ENCODE results near the gene SCGB2B2. TPM values are rescaled to one million over a fixed set of nuclear protein-coding genes. Genes with fewer than 3 reads are reported as not detected.
A peak's percentile ranks its signal among the peaks of the same experiment; 100 is the strongest.

Gene SCGB2B2
- total RNA-seq, 2 experiments from 2014 or later, result 0.40 to 0.58 TPM

GRCh38 chr19:34644991-34645461, 31.9 kb downstream of the SCGB2B2 start:
- ChIA-PET POLR2A (no interaction called here), CTCF (no interaction called here)
- Mint-ChIP-seq H3K27ac (no peak overlapping the region), H3K4me1 (no peaks in the 10 kb centered on the region), H3K36me3 (ENCODE audit: low read depth) (no peaks in the 10 kb centered on the region), H3K4me3 (no peak overlapping the region), H3K27me3 (no peaks in the 10 kb centered on the region), H3K9me3 (no peaks in the 10 kb centered on the region)
- no peak for DNase-seq

GRCh38 chr19:34642241-34642640, 34.7 kb downstream of the SCGB2B2 start:
- CTCF ChIA-PET, result interaction anchor here (1.0 to 5.4 kb wide), 2 partner anchors 12 to 69 kb away, joined by 4 to 62 read pairs; no protein-coding TSS in a partner anchor
- Mint-ChIP-seq H3K27ac (no peak overlapping the region), H3K9me3 (no peaks in the 10 kb centered on the region), H3K4me1 (no peaks in the 10 kb centered on the region), H3K36me3 (ENCODE audit: low read depth) (no peaks in the 10 kb centered on the region), H3K4me3 (no peak overlapping the region), H3K27me3 (no peaks in the 10 kb centered on the region)
- POLR2A ChIA-PET, result no interaction called here
- no peak for DNase-seq

- Mint-ChIP-seq H3K36me3 (ENCODE audit: low read depth) (no peaks in the 10 kb centered on the region), H3K27ac (no peak overlapping the region), H3K4me3 (no peak overlapping the region), H3K4me1 (no peaks in the 10 kb centered on the region), H3K27me3 (no peaks in the 10 kb centered on the region), H3K9me3 (peaks cover 13% of the 10 kb centered on the region)
- CTCF ChIA-PET, result interaction anchor here (0.7 to 5.4 kb wide), 10 partner anchors 12 to 375 kb away, joined by 3 to 62 read pairs (median 4); partner anchors contain the start of gene ZNF302
- POLR2A ChIA-PET, result no interaction called here
- peak; percentile 52 for DNase-seq
Observed at GRCh38 chr19:34639491-34640085, 37.4 kb downstream of the SCGB2B2 start.

GRCh38 chr19:34633802-34634201, 43.2 kb downstream of the SCGB2B2 start:
- H3K4me1 Mint-ChIP-seq, result no peaks in the 10 kb centered on the region
- DNase-seq, result no peak
- POLR2A ChIA-PET, result no interaction called here
- no peaks in the 10 kb centered on the region for H3K27me3 Mint-ChIP-seq
- H3K9me3 Mint-ChIP-seq, result peaks cover 27% of the 10 kb centered on the region
- no peaks in the 10 kb centered on the region for H3K36me3 Mint-ChIP-seq (ENCODE audit: low read depth)
- H3K4me3 Mint-ChIP-seq, result no peak overlapping the region
- CTCF ChIA-PET, result no interaction called here
- no peak overlapping the region for H3K27ac Mint-ChIP-seq

Other genes with a start within 250 kb of the SCGB2B2 start
- gene UBA2, start 248.8 kb downstream of the SCGB2B2 start, total RNA-seq, result 100 to 1,000 TPM; 109 to 122 TPM
- gene WTIP, start 195.4 kb downstream of the SCGB2B2 start, total RNA-seq, result under 1 TPM; 0.55 to 0.85 TPM
- 10 to 100 TPM; 18.4 to 20.3 TPM for gene ZNF302, start 519 bp upstream of the SCGB2B2 start, total RNA-seq
- gene ZNF181, start 57.1 kb upstream of the SCGB2B2 start, total RNA-seq, result 1 to 10 TPM; 4.2 to 4.7 TPM
- 1 to 10 TPM; 4.1 to 4.9 TPM for gene ZNF599, start 96.1 kb upstream of the SCGB2B2 start, total RNA-seq
- 1 to 10 TPM; 2.8 to 3.1 TPM for gene ZNF30, start 249.7 kb upstream of the SCGB2B2 start, total RNA-seq

All from activated CD4-positive, alpha-beta memory T cell treated with anti-CD3 and anti-CD28 coated beads, Interleukin-2, amount 10 ng/mL, durations not matched to agents 7 days and 5 days (primary cell).